ENCODE measurements around the gene EFCAB14. TPM values are rescaled to one million over a fixed set of nuclear protein-coding genes. Genes with fewer than 3 reads are reported as not detected.

The EFCAB14 gene
- total RNA-seq, 1 donor from 2014 or later = 116 TPM

DNA sequence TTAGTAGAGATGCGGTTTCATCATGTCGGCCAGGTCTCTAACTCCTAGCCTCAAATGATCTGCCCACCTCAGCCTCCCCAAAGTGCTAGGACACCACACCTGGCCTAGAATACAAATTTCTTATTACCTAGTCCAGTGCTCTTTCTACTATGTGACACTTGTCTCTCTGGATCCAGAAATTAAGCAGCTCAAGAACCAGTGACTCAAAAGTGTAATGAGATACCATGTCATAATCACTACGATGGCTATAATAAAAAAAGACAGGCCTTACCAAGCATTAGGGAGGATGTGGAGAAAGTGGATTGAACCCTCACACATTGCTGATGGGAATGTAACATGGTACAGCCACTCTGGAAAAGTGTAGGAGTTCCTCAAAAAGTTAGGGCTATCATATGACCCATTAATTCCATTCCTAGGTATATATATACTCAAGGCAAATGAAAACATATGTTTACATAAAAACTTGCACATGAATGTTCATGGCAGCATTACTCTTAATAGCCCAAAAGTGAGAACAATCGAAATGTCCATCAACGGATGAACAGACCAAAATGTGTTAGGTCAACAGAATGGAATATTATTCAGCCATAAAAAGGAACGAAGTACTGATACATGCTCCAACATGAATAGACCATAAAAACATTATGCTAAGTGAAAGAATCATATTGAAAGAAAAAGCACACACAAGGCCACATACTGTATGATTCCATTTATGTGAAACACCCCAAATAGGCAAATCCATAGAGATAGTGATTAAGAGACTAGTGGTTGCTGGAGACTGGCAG, 38.9 kb downstream of the EFCAB14 start:
- TF ChIP-seq, protein P1, sequence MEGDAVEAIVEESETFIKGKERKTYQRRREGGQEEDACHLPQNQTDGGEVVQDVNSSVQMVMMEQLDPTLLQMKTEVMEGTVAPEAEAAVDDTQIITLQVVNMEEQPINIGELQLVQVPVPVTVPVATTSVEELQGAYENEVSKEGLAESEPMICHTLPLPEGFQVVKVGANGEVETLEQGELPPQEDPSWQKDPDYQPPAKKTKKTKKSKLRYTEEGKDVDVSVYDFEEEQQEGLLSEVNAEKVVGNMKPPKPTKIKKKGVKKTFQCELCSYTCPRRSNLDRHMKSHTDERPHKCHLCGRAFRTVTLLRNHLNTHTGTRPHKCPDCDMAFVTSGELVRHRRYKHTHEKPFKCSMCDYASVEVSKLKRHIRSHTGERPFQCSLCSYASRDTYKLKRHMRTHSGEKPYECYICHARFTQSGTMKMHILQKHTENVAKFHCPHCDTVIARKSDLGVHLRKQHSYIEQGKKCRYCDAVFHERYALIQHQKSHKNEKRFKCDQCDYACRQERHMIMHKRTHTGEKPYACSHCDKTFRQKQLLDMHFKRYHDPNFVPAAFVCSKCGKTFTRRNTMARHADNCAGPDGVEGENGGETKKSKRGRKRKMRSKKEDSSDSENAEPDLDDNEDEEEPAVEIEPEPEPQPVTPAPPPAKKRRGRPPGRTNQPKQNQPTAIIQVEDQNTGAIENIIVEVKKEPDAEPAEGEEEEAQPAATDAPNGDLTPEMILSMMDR (IDR thresholded peaks at IDR 0.05) = no peak
- Histone ChIP-seq H3K27ac (no peak overlapping the region), H3K4me3 (no peak overlapping the region), H3K27me3 (ENCODE audit: low read depth) (no peaks in the 10 kb centered on the region), H3K4me1 (peaks cover 11% of the 10 kb centered on the region), H3K9me3 (no peaks in the 10 kb centered on the region), H3K36me3 (peaks cover 100% of the 10 kb centered on the region)
- DNase-seq (no peak), ATAC-seq (no peak)
- intact Hi-C loops (cut with DNase I) = no loop called here

DNA sequence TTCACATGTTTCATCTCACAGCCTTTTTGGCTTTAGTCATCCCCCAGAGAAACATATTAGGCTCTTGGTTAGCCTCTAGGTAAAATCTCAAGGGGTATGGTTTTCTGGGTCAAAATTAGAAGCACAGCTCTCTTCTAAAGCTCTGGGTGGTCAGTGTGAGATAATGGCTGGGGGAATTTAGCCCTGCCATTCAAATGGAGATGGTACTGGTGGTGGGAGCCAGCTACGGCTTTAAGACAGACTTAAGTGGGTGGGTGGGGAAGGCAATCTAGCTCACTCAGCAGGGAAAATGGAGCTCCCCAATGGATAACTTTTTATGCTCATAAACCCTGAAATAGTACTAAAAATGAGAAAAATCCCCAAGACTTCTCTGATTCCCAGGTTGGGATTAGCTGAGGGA, 41.6 kb downstream of the EFCAB14 start:
- intact Hi-C loops (cut with DNase I) = no loop called here
- no peaks in the 10 kb centered on the region for H3K27me3 ChIP-seq (ENCODE audit: low read depth)
- no peak overlapping the region for H3K4me3 ChIP-seq
- no peak for DNase-seq
- H3K9me3 ChIP-seq = no peaks in the 10 kb centered on the region
- H3K36me3 ChIP-seq = peaks cover 85% of the 10 kb centered on the region
- TF ChIP-seq, protein P1 (IDR thresholded peaks at IDR 0.05) = no peak
- ATAC-seq = no peak
- peaks cover 11% of the 10 kb centered on the region for H3K4me1 ChIP-seq
- no peak overlapping the region for H3K27ac ChIP-seq

DNA sequence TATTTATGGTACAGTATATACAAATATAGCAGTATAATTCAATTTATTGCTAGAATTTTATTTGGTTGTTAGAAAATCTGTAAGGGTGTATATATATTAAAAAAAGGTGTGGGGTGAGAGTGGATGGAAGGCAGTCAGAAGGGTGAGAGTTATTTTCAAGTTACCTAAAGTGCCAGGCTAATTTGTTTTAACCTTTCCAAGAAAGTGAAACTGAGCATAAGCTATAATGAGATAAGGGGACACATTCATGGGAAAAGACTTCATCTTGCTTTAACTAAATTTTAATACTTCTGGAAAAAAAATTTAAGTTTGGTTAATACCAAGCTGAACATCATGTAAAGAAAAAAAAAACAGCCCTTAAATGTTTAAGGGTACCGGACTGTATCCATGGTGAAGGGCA, 42.4 kb downstream of the EFCAB14 start:
- intact Hi-C loops (cut with DNase I) = no loop called here
- no peak overlapping the region for H3K4me3 ChIP-seq

DNA sequence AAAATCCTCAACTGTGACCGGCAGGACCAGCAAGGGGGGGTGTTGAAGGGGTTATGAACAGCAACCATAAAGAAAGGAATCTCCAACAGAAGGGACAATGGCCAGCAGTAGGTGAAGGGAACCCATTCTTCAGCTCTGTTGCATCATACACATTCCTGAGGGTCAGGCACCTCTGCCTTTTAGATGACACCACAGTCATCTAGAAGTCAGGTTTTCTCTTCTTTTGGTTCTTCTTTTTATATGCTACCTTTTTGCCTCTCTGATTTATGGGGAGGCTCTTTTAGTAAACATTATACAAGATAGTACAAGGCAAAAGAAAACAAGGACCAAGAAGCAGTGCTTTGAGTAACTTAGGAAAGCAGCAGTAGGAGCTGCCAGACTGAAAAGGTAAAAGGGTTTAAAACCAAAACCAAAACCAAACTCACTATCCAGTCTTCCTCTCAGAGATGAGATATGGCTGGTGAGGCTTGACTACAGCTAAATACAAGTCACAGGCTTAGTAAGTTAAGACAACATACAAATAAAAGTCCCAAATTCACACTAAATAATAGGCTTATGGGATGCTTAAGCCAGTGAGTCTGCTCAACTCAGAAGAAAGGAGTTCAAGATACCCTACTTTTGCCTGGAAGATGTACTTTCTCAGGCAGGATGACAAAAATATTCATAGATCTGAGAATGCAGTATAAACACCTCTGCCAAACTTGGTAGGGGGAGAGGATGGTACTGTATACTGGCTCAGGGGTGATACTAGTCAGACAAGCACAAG, 43.2 kb downstream of the EFCAB14 start:
- DNase-seq (no peak), ATAC-seq (no peak)
- Histone ChIP-seq H3K4me1 (peaks cover 3% of the 10 kb centered on the region), H3K27me3 (ENCODE audit: low read depth) (no peaks in the 10 kb centered on the region), H3K36me3 (peaks cover 69% of the 10 kb centered on the region), H3K27ac (no peak overlapping the region), H3K9me3 (no peaks in the 10 kb centered on the region), H3K4me3 (no peak overlapping the region)
- TF ChIP-seq, protein P1 (IDR thresholded peaks at IDR 0.05) = no peak
- intact Hi-C loops (cut with DNase I) = no loop called here

More for the DNA sequence above, 42.4 kb downstream of the EFCAB14 start:
- no peak overlapping the region for H3K27ac ChIP-seq
- H3K4me1 ChIP-seq = peaks cover 11% of the 10 kb centered on the region
- no peak for DNase-seq
- TF ChIP-seq, protein P1 (IDR thresholded peaks at IDR 0.05) = no peak
- H3K27me3 ChIP-seq (ENCODE audit: low read depth) = no peaks in the 10 kb centered on the region
- H3K36me3 ChIP-seq = peaks cover 77% of the 10 kb centered on the region
- no peak for ATAC-seq
- H3K9me3 ChIP-seq = no peaks in the 10 kb centered on the region

DNA sequence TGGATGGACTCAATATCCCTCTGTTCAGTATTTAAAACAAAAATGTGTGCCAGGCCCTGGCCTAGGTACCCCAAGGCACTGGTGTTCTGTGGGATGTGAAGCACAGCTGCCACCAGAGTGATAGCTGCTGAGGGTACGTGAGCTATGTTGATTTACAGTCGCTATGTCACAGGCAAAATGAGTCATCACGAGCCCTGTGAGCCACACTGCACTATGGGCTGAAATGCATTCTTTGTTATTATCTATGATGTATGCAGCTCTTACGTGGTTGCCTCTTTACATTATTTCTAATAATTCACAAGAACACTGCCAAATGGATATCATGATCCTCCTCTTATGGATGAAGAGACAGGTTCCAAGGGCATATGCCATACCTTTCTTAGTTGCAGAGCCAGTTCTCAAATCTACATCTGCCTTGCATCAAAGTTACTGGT, 45.1 kb downstream of the EFCAB14 start:
- H3K36me3 ChIP-seq = peaks cover 49% of the 10 kb centered on the region
- DNase-seq = no peak
- TF ChIP-seq, protein P1 (IDR thresholded peaks at IDR 0.05) = no peak
- no peaks in the 10 kb centered on the region for H3K27me3 ChIP-seq (ENCODE audit: low read depth)
- no peaks in the 10 kb centered on the region for H3K4me1 ChIP-seq
- intact Hi-C loops (cut with DNase I) = no loop called here
- no peak overlapping the region for H3K4me3 ChIP-seq
- ATAC-seq = no peak
- H3K9me3 ChIP-seq = no peaks in the 10 kb centered on the region
- no peak overlapping the region for H3K27ac ChIP-seq
